ENCODE measurements around the gene ERMN. TPM values are rescaled to one million over a fixed set of nuclear protein-coding genes. Genes with fewer than 3 reads are reported as not detected.

Gene ERMN
- 6.0 TPM for total RNA-seq

DNA sequence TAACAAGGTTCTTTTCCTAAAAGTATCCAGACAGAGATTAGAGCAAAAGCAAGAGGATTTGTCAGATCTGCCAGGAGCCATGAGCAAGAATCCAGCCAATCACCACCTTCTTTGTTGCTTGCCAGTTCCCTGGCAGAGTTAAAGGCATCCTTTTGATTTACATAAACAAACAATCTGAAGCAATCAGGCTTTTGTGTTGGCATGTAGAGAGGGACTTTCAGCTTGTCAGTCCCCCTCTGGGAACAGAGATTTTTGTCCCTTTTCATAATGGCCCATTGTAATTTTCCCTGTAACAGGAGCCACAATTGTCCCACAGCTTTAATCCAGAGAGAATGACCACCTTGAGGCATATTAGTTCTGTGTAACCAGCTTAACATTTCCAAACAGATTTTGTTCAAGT lies at the start of gene ERMN:
ERMN (minus strand) TSS at position 39 of the 400 bp plus-strand sequence. CDS start 182 bp downstream, outside the sequence.

Other genes starting within 250 kb of the ERMN start
- gene GALNT5, start 68.1 kb downstream of the ERMN start, total RNA-seq, result 8.3 TPM
- gene CYTIP, start 118.3 kb upstream of the ERMN start, total RNA-seq, result 1.8 TPM

Measured in camera-type eye (tissue), 1 donor.